GM18511 (cell line): ENCODE data around the gene ATG10.
"Not testable (repeated sequence)": the region's sequence is repeated elsewhere in the genome, so short reads cannot be mapped to it uniquely, and the experiment has no call there.

Source experiments
- ATAC-seq: cut with Tn5 transposase; IDR thresholded peaks from one replicate; pipeline ENCODE4 v1.9.1; 2021; ENCODE audit warnings: mild to moderate bottlenecking, moderate library complexity; ENCODE audit not compliant: unreplicated experiment

Gene ATG10

GRCh38 chr5:82046276-82046647 is 74.4 kb downstream of the ATG10 start:
- no peak for ATAC-seq

GRCh38 chr5:82050955-82051354 is 79.1 kb downstream of the ATG10 start:
- ATAC-seq: no peak

GRCh38 chr5:82054004-82054710 is 82.3 kb downstream of the ATG10 start:
- no peak for ATAC-seq

GRCh38 chr5:82057051-82057450 is 85.2 kb downstream of the ATG10 start:
- no peak for ATAC-seq

GRCh38 chr5:82058710-82059109 is 86.9 kb downstream of the ATG10 start:
- peak; percentile 46 for ATAC-seq

- no peak for ATAC-seq
These were observed 95.0 kb downstream of the ATG10 start for GRCh38 chr5:82066791-82067190.

- ATAC-seq: not testable (repeated sequence)
These were observed 96.2 kb downstream of the ATG10 start for GRCh38 chr5:82068042-82068441.

GRCh38 chr5:82068723-82069122 is 96.9 kb downstream of the ATG10 start:
- no peak for ATAC-seq

- no peak for ATAC-seq
These were observed 100.3 kb downstream of the ATG10 start for GRCh38 chr5:82072138-82072537.

GRCh38 chr5:82073179-82073578 is 101.4 kb downstream of the ATG10 start:
- no peak for ATAC-seq

GRCh38 chr5:82074950-82075349 is 103.1 kb downstream of the ATG10 start:
- ATAC-seq: no peak

GRCh38 chr5:82077496-82077895 is 105.7 kb downstream of the ATG10 start:
- ATAC-seq: no peak

- no peak for ATAC-seq
These were observed 119.8 kb downstream of the ATG10 start for GRCh38 chr5:82091617-82092016.

- no peak for ATAC-seq
These were observed 123.7 kb downstream of the ATG10 start for GRCh38 chr5:82095536-82095935.

GRCh38 chr5:82096249-82096648 is 124.4 kb downstream of the ATG10 start:
- ATAC-seq: no peak

- ATAC-seq: peak; percentile 96
These were observed 128.7 kb downstream of the ATG10 start for GRCh38 chr5:82100303-82101077.

- no peak for ATAC-seq
These were observed 133.0 kb downstream of the ATG10 start for GRCh38 chr5:82104872-82105271.

- ATAC-seq: no peak
These were observed 133.6 kb downstream of the ATG10 start for GRCh38 chr5:82105457-82105856.

GRCh38 chr5:82106207-82106606 is 134.4 kb downstream of the ATG10 start:
- ATAC-seq: no peak

GRCh38 chr5:82106756-82107155 is 134.9 kb downstream of the ATG10 start:
- no peak for ATAC-seq

GRCh38 chr5:82107267-82107666 is 135.4 kb downstream of the ATG10 start:
- ATAC-seq: no peak

- ATAC-seq: no peak
These were observed 137.2 kb downstream of the ATG10 start for GRCh38 chr5:82109013-82109412.
